Heart left ventricle (tissue), 16 donors: ENCODE data around the gene ZNF593OS. TPM values are rescaled to one million over a fixed set of nuclear protein-coding genes. Genes with fewer than 3 reads are reported as not detected.

ENCODE experiments used
- ATAC-seq, 4 donors: fragments of 200-7000 bp; cut with Tn5 transposase; one replicate each; pipeline ENCODE4 v1.9.1; 2020 to 2022; ENCODE audit warnings: moderate library complexity in 4 of 4, mild to moderate bottlenecking in 3 of 4, moderate number of reproducible peaks in 1 of 4
- DNase-seq, 5 donors: peaks; one replicate each; pipeline ENCODE4 v3.0.0-alpha.2; 2020
- H3K27ac ChIP-seq, 12 donors: fragments of 200-600 bp; sonication (generic) in 4 of 12; one replicate each; pipeline versions ENCODE4 v1.5.0 to v1.8.0; 2016 to 2022; ENCODE audit warnings: mild to moderate bottlenecking in 2 of 12
- H3K27me3 ChIP-seq, 9 donors: fragments of 200-600 bp; sonication (generic) in 2 of 9; one replicate each; pipeline versions ENCODE4 v1.5.1 to v1.8.0; 2016 to 2022; ENCODE audit warnings: mild to moderate bottlenecking in 3 of 9
- H3K36me3 ChIP-seq, 9 donors: fragments of 200-600 bp; sonication (generic) in 2 of 9; one replicate each; pipeline versions ENCODE4 v1.5.0 to v1.8.0; 2018 to 2022; ENCODE audit warnings: mild to moderate bottlenecking in 2 of 9
- H3K4me1 ChIP-seq, 12 donors: fragments of 200-600 bp; sonication (generic) in 4 of 12; one replicate each; pipeline versions ENCODE4 v1.5.0 to v1.8.0; 2016 to 2022; ENCODE audit warnings: mild to moderate bottlenecking in 3 of 12
- H3K4me3 ChIP-seq, 12 donors: fragments of 200-600 bp; sonication (generic) in 4 of 12; one replicate each; pipeline versions ENCODE4 v1.5.0 to v1.8.0; 2017 to 2022; ENCODE audit warnings: mild to moderate bottlenecking in 9 of 12, moderate library complexity in 4 of 12
- H3K9me3 ChIP-seq, 12 donors: fragments of 200-600 bp; sonication (generic) in 4 of 12; one replicate each; pipeline versions ENCODE4 v1.5.0 to v1.8.0; 2016 to 2022; ENCODE audit warnings: mild to moderate bottlenecking in 1 of 12
- CTCF ChIP-seq, 12 donors: fragments of 200-600 bp; sonication (generic) in 4 of 12; IDR thresholded peaks; one replicate each; pipeline versions ENCODE4 v1.5.0 to v1.8.0; 2018 to 2022; ENCODE audit warnings: antibody characterized with exemption in 12 of 12, mild to moderate bottlenecking in 5 of 12
- POLR2A ChIP-seq, 2 donors: fragments of 450-650 bp; IDR thresholded peaks; one replicate each; pipeline ENCODE4 v1.6.1; 2017; ENCODE audit warnings: antibody characterized with exemption in 2 of 2, mild to moderate bottlenecking in 2 of 2, moderate library complexity in 2 of 2
- WGBS, 4 donors: extraction: QIAGEN DNeasy Blood & Tissue Kit in 2 of 4; methylation state at CpG; one replicate each; pipeline versions ENCODE4 v1.1.5 to v1.1.7; 2013 to 2018; 5-methylcytosine and 5-hydroxymethylcytosine counted together
- intact Hi-C, 10 donors: fragments of 100-400 bp; cut with DNase I; formaldehyde crosslinking; loops; one replicate each; pipeline versions ENCODE4 v1.11.1 to v1.14.2; 2022
- long read RNA-seq, 3 donors: library from polyadenylated mRNA; unstranded; transcript quantifications; one replicate each; pipeline ENCODE4 v2.0.0, GENCODE V29; 2020 to 2021
- polyA plus RNA-seq, 2 donors: library from polyadenylated mRNA; stranded (reverse); fragments of 200-250 nt; gene quantifications; one replicate each; pipeline ENCODE4 v1.2.3, GENCODE V29; 2013
- total RNA-seq, 9 donors: library from RNA; depleted of rRNA in 2 of 9; stranded (reverse); fragments of >200 nt in 2 of 9; fragmentation: NEBNext Ultra II Directional in 3 of 9; extraction: Animal tissue kit (Norgen Biotek cat#: 25700) in 3 of 9; gene quantifications; one replicate each; pipeline versions ENCODE4 v1.1.0 to v1.2.4, GENCODE V29; 2016 to 2023
- donor health status: ischemic (EF 13 %, LVEDD 7.1; RV severe dilation, severe dysfunction).
- donor health status: healthy with polysubstance abuse.
- donor health status: DM: no; HTN: yes; CAD: no.
- donor health status: DM: no; HTN: no; CAD: no.
- donor health status: ischemic (EF 25% LVEDD 6.9; RV normal size, moderate dysfunction).
- donor health status: ischemic (EF 25% LVEDD 5.7; RV mildly dilated, moderate dysfunction).
- donor health status: healthy.
- donor health status: DM: yes; HTN: yes; CAD: no.
- donor health status: ischemic (EF 35%, LVEDD 5.7; RV mildly dilated, moderate dysfunction).
- donor health status: nonischemic (EF 11% LVEDD 7.7; RV severe dilation, severe dysfunction).
- donor health status: DM: yes; HTN: yes; CAD: no.
- donor health status: PGD.
- donor health status: ischemic (EF 29% LVEDD 5.4; RV normal size, mild dysfunction).
- donor health status: nonischemic (EF 23%, LVEDD 6.1; RV moderate dilation, normal function).

Gene ZNF593OS
- total RNA-seq (not detected), polyA plus RNA-seq (not detected)
- long read RNA-seq, donor 1 = 0 reads
- long read RNA-seq, donor 2 = 0 reads
- long read RNA-seq, donor 3 = 0 reads

GRCh38 chr1:26171084-26172072 is at the start of gene ZNF593OS:
Gene ZNF593OS (minus strand): TSS chr1:26171832. CDS start chr1:26171661, 171 bp downstream.
- peaks cover 5 to 26% (median 16%) of the 10 kb centered on the region in 12 donors for H3K4me1 ChIP-seq
- DNase-seq (no peak), ATAC-seq (no peak)
- WGBS, 4 donors = 90 to 93% (median 91%) methylated on average over 31 to 34 of the region's 34 CpGs
- intact Hi-C loops = loop anchor here in 4 of 10 donors (2.0 to 5.0 kb wide), 3 partner anchors 56 to 151 kb away; partner anchors contain the start of gene CD52 (in 1 of the 4)
- H3K27ac ChIP-seq = no peak within 1 kb of the TSS
- peaks cover 0 to 2% (median 0%) of the 10 kb centered on the region in 9 donors for H3K36me3 ChIP-seq
- no peaks in the 10 kb centered on the region for H3K27me3 ChIP-seq
- no peaks in the 10 kb centered on the region for H3K9me3 ChIP-seq
- TF ChIP-seq CTCF (IDR thresholded peaks at IDR 0.05) (no peak), POLR2A (IDR thresholded peaks at IDR 0.05) (no peak)
- H3K4me3 ChIP-seq = peak within 1 kb of the TSS in 7 of 12 donors; percentile 73 to 94 (median 90)

GRCh38 chr1:26221094-26221493 is 49.5 kb upstream of the ZNF593OS start:
- Histone ChIP-seq H3K4me1 (peaks cover 0 to 15% (median 5%) of the 10 kb centered on the region in 12 donors), H3K27me3 (peaks cover 0 to 11% (median 0%) of the 10 kb centered on the region in 9 donors), H3K36me3 (no peaks in the 10 kb centered on the region), H3K4me3 (no peak overlapping the region), H3K9me3 (no peaks in the 10 kb centered on the region), H3K27ac (no peak overlapping the region)
- no peak for ATAC-seq
- 86 to 97% (median 90%) methylated on average over 2 of the region's 2 CpGs for WGBS, 4 donors
- no peak for DNase-seq
- intact Hi-C loops = no loop called here
- no peak for TF ChIP-seq POLR2A (IDR thresholded peaks at IDR 0.05)

- Histone ChIP-seq H3K4me3 (no peak overlapping the region), H3K27ac (no peak overlapping the region), H3K4me1 (peaks cover 0 to 8% (median 0%) of the 10 kb centered on the region in 12 donors), H3K27me3 (peaks cover 0 to 6% (median 0%) of the 10 kb centered on the region in 9 donors), H3K9me3 (no peaks in the 10 kb centered on the region), H3K36me3 (no peaks in the 10 kb centered on the region)
- DNase-seq (no peak), ATAC-seq (no peak)
- no peak for TF ChIP-seq CTCF (IDR thresholded peaks at IDR 0.05)
- no peak for TF ChIP-seq POLR2A (IDR thresholded peaks at IDR 0.05)
- intact Hi-C loops = no loop called here
- WGBS, 4 donors = 68 to 79% (median 75%) methylated on average over 19 to 27 of the region's 27 CpGs
Observed at GRCh38 chr1:26220199-26220912, 48.7 kb upstream of the ZNF593OS start.

- no peak overlapping the region for H3K4me3 ChIP-seq
- no peak overlapping the region for H3K27ac ChIP-seq
- TF ChIP-seq POLR2A (IDR thresholded peaks at IDR 0.05) (no peak), CTCF (IDR thresholded peaks at IDR 0.05) (no peak)
- intact Hi-C loops = no loop called here
- H3K27me3 ChIP-seq = peaks cover 0 to 6% (median 0%) of the 10 kb centered on the region in 9 donors
- no peaks in the 10 kb centered on the region for H3K9me3 ChIP-seq
- DNase-seq (peak in 4 of 5 donors; percentile 25 to 69 (median 58)), ATAC-seq (peak in 3 of 4 donors; percentile 64 to 82 (median 75))
- no peaks in the 10 kb centered on the region for H3K4me1 ChIP-seq
- 47 to 59% (median 54%) methylated on average over 11 of the region's 11 CpGs for WGBS, 4 donors
- H3K36me3 ChIP-seq = no peaks in the 10 kb centered on the region
Observed at GRCh38 chr1:26218906-26219494, 47.4 kb upstream of the ZNF593OS start.
